GM10266 (cell line): ENCODE data around the gene ME3.

Experiments
- DNase-seq: peaks from one replicate; pipeline ENCODE4 v3.0.0; 2012; ENCODE audit errors: extremely low spot score
- CTCF ChIP-seq: IDR thresholded peaks from 2 replicates; pipeline ENCODE4 v1.5.1; 2012; ENCODE audit warnings: mild to moderate bottlenecking, low read depth; ENCODE audit not compliant: control insufficient read depth, insufficient read depth; ENCODE audit errors: missing control alignments

The ME3 gene

GRCh38 chr11:86460461-86461385 is 211.7 kb downstream of the ME3 start:
- no peak for TF ChIP-seq CTCF
- DNase-seq, result no peak

GRCh38 chr11:86459682-86460460 is 212.5 kb downstream of the ME3 start:
- DNase-seq, result no peak
- TF ChIP-seq CTCF, result no peak

GRCh38 chr11:86459002-86459385 is 213.4 kb downstream of the ME3 start:
- no peak for TF ChIP-seq CTCF

GRCh38 chr11:86458294-86459001 is 214.0 kb downstream of the ME3 start:
- TF ChIP-seq CTCF, result no peak
- no peak for DNase-seq

More at GRCh38 chr11:86459002-86459385, 213.4 kb downstream of the ME3 start:
- DNase-seq, result no peak

- peak; percentile 63 for DNase-seq
- TF ChIP-seq CTCF, result peak; percentile 90
These were observed 216.1 kb downstream of the ME3 start for GRCh38 chr11:86456075-86456939.

- DNase-seq, result no peak
- TF ChIP-seq CTCF, result peak; percentile 8
These were observed 219.0 kb downstream of the ME3 start for GRCh38 chr11:86453290-86454030.
